ENCODE results near the gene LEMD3. TPM values are rescaled to one million over a fixed set of nuclear protein-coding genes. Genes with fewer than 3 reads are reported as not detected.

The LEMD3 gene
- total and polyA plus RNA-seq, 2 of the 8 experiments (the other 6 are each of a cell fraction or from before 2014, with no cell fraction given): 5.8 to 33.2 TPM

DNA sequence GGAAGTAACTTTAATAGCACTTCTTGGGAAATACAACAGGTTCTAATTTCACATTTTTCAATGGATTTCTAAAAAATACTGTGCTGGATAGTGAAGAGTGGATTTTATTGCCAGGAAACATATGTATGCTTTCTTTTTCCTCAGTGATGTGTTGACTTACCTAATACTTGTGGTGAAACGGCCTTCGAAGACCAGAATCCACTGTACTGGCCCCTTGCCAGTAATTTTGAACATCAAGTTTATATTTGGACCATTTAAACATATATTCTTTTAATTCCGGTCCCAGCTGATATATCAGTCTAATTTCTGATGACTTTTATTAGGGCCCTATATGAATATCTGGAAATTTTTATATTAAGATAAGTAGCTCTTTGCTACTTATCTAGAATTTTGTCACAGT lies 110.9 kb downstream of the LEMD3 start:
- no peak overlapping the region for H3K56ac ChIP-seq (replicated peaks; ENCODE audit: insufficient read length, low read depth, low read length)
- no peak overlapping the region for H2AK5ac ChIP-seq (ENCODE audit: low read depth, low read length)
- H3K27me3 ChIP-seq (replicated peaks in 1 of 4; ENCODE audit: control insufficient read depth in 3 of 4, extremely low read depth in 1 of 4, insufficient read depth in 3 of 4, low read length in 3 of 4): peaks cover 0 to 4% (median 1%) of the 10 kb centered on the region in 4 experiments; a peak in 5 of 7 replicates
- H3K9ac ChIP-seq (replicated peaks in 1 of 4; ENCODE audit: extremely low read depth in 1 of 4, low read depth in 3 of 4, low read length in 3 of 4): no peak overlapping the region
- H3K36me3 ChIP-seq (ENCODE audit: control insufficient read depth in 2 of 4, insufficient read depth in 4 of 4, low read length in 3 of 4): no peaks in the 10 kb centered on the region
- CTCF ChIA-PET (ENCODE audit: partially characterized antibody): interaction anchor here (1.0 kb wide), 1 partner anchor 636 kb away, joined by 3 read pairs; no protein-coding TSS in a partner anchor
- no peaks in the 10 kb centered on the region for H3K79me2 ChIP-seq (ENCODE audit: control insufficient read depth in 1 of 2, insufficient read depth in 2 of 2, low read length in 2 of 2)
- H3K79me1 ChIP-seq (ENCODE audit: low read depth, low read length): no peaks in the 10 kb centered on the region
- FAIRE-seq (no peak), DNase-seq (ENCODE audit: low read depth in 1 of 2, low spot score in 2 of 2) (no peak)
- H3K27ac ChIP-seq (ENCODE audit: low read depth, low read length): no peak overlapping the region
- no peak overlapping the region for H3K4me2 ChIP-seq (ENCODE audit: insufficient read depth in 1 of 2, low read depth in 2 of 2, low read length in 2 of 2)
- H2BK12ac ChIP-seq (ENCODE audit: low read depth, low read length): no peak overlapping the region
- no peak overlapping the region for H3K23ac ChIP-seq (ENCODE audit: insufficient read length)
- no peak overlapping the region for H2BK15ac ChIP-seq (ENCODE audit: low read length)
- no peaks in the 10 kb centered on the region for H3K9me3 ChIP-seq (ENCODE audit: insufficient read depth in 2 of 2, low read depth in 1 of 2, low read length in 1 of 2)
- peaks cover 0 to 5% (median 3%) of the 10 kb centered on the region in 4 experiments; a peak in 4 of 7 replicates for H3K4me1 ChIP-seq (replicated peaks in 1 of 4; ENCODE audit: control insufficient read depth in 3 of 4, insufficient read depth in 4 of 4, low read length in 3 of 4)
- no peak overlapping the region for H4K5ac ChIP-seq (ENCODE audit: insufficient read length, low read depth, low read length)
- H4K8ac ChIP-seq (ENCODE audit: extremely low read depth, insufficient read depth, low read length): no peak overlapping the region
- no peak overlapping the region for H3K14ac ChIP-seq (ENCODE audit: insufficient read length)
- no peak overlapping the region for H2BK20ac ChIP-seq (ENCODE audit: low read length)
- H3K4me3 ChIP-seq (ENCODE audit: extremely low read depth in 1 of 4, insufficient read depth in 2 of 4, low read depth in 3 of 4, low read length in 4 of 4): no peak overlapping the region
- no peak overlapping the region for H3K4ac ChIP-seq (replicated peaks; ENCODE audit: insufficient read length, low read depth, low read length)
- no peak overlapping the region for H2AFZ ChIP-seq (ENCODE audit: low read length)
- POLR2A ChIA-PET (ENCODE audit: partially characterized antibody): no interaction called here
- no peak overlapping the region for H2BK5ac ChIP-seq (ENCODE audit: low read depth, low read length)
- H3K23me2 ChIP-seq (ENCODE audit: low read depth, low read length): peaks cover 13% of the 10 kb centered on the region; the same call in 1 of the 2 replicates
- no peak for TF ChIP-seq NANOG (IDR thresholded peaks at IDR 0.05; ENCODE audit: insufficient read depth, low read depth, low read length, poor library complexity, severe bottlenecking)
- no peak for TF ChIP-seq SIRT6 (IDR thresholded peaks at IDR 0.05; ENCODE audit: low read length)
- TF ChIP-seq CREB1 (IDR thresholded peaks at IDR 0.05): no peak
- TF ChIP-seq MAFK (IDR thresholded peaks at IDR 0.05; ENCODE audit: low read depth, low read length): no peak
- no peak for TF ChIP-seq EGR1 (IDR thresholded peaks at IDR 0.05; ENCODE audit: borderline replicate concordance, low read depth, low read length)
- no peak for TF ChIP-seq JUND (IDR thresholded peaks at IDR 0.05; ENCODE audit: low read length)
- TF ChIP-seq, protein P1, sequence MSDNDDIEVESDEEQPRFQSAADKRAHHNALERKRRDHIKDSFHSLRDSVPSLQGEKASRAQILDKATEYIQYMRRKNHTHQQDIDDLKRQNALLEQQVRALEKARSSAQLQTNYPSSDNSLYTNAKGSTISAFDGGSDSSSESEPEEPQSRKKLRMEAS (IDR thresholded peaks at IDR 0.05): no peak
- TF ChIP-seq PHF8 (conservative IDR thresholded peaks at IDR 0.05; ENCODE audit: low read depth, low read length): no peak
- TF ChIP-seq SUZ12 (IDR thresholded peaks at IDR 0.05; ENCODE audit: low read length): no peak
- no peak for TF ChIP-seq CBX5 (IDR thresholded peaks at IDR 0.05; ENCODE audit: low read depth, low read length)
- no peak for TF ChIP-seq HDAC6 (IDR thresholded peaks at IDR 0.05; ENCODE audit: low read depth, low read length)
- no peak for TF ChIP-seq KDM1A (IDR thresholded peaks at IDR 0.05; ENCODE audit: borderline replicate concordance, low read length)
- TF ChIP-seq, protein P2, sequence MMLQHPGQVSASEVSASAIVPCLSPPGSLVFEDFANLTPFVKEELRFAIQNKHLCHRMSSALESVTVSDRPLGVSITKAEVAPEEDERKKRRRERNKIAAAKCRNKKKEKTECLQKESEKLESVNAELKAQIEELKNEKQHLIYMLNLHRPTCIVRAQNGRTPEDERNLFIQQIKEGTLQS (IDR thresholded peaks at IDR 0.05; ENCODE audit: insufficient read depth, low read depth, low read length): no peak
- TF ChIP-seq KDM5A (IDR thresholded peaks at IDR 0.05; ENCODE audit: low read length): no peak
- H3K18ac ChIP-seq (ENCODE audit: extremely low read depth, low read length): no peak overlapping the region
- H4K20me1 ChIP-seq (replicated peaks in 1 of 2; ENCODE audit: control insufficient read depth in 1 of 2, insufficient read depth in 2 of 2, low read length in 2 of 2): no peaks in the 10 kb centered on the region
- H4K91ac ChIP-seq (replicated peaks; ENCODE audit: insufficient read length, low read length): no peak overlapping the region
- 90% methylated on average over 3 of the region's 3 CpGs; no CpG with 5 or more reads in 1 of the 2 experiments for WGBS, 2 experiments (ENCODE audit: extremely low coverage in 1 of 2, insufficient coverage in 1 of 2, insufficient read length in 1 of 2, insufficient replicate concordance in 2 of 2, low coverage in 1 of 2, low lambda C conversion rate in 2 of 2, missing lambda C conversion rate in 1 of 2)
- no peak overlapping the region for H2BK120ac ChIP-seq (replicated peaks; ENCODE audit: low read depth, low read length)

Data from H1 (cell line).